ENCODE data around the gene RAB4B. TPM values are rescaled to one million over a fixed set of nuclear protein-coding genes. Genes with fewer than 3 reads are reported as not detected.

Gene RAB4B
- total and polyA plus RNA-seq, 2 of the 13 experiments (the other 11 are each of a cell fraction or from before 2014, with no cell fraction given) = 3.3 to 5.4 TPM

DNA sequence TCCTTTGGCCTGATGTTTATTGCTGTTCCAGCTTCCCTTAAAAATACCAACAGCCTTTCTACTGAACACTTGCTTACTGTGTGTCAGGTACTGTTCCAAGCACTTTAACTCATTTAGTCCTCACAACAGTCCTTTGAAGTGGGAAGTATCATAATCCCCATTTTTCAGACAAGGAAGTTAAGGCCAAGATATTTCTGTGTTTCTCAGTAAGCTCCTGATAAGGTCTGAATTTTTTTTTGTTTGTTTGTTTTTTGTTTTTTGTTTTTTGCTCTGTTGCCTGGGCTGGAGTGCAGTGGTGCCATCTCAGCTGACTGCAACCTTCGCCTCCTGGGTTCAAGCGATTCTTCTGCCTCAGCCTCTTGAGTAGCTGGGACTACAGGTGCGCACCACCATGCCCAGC lies 19.6 kb upstream of the RAB4B start (continued):
- TF ChIP-seq, protein P1, sequence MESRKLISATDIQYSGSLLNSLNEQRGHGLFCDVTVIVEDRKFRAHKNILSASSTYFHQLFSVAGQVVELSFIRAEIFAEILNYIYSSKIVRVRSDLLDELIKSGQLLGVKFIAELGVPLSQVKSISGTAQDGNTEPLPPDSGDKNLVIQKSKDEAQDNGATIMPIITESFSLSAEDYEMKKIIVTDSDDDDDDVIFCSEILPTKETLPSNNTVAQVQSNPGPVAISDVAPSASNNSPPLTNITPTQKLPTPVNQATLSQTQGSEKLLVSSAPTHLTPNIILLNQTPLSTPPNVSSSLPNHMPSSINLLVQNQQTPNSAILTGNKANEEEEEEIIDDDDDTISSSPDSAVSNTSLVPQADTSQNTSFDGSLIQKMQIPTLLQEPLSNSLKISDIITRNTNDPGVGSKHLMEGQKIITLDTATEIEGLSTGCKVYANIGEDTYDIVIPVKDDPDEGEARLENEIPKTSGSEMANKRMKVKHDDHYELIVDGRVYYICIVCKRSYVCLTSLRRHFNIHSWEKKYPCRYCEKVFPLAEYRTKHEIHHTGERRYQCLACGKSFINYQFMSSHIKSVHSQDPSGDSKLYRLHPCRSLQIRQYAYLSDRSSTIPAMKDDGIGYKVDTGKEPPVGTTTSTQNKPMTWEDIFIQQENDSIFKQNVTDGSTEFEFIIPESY (CRISPR knock-in tag; IDR thresholded peaks at IDR 0.05) = no peak
- TF ChIP-seq HCFC1 (IDR thresholded peaks at IDR 0.05; ENCODE audit: low read depth, low read length) (no peak), ZNF556 (CRISPR knock-in tag; IDR thresholded peaks at IDR 0.05; ENCODE audit: borderline replicate concordance) (no peak), ZSCAN9 (CRISPR knock-in tag; IDR thresholded peaks at IDR 0.05; ENCODE audit: borderline replicate concordance) (no peak), HDAC2 (CRISPR knock-in tag; IDR thresholded peaks at IDR 0.05) (no peak), HOXA9 (CRISPR knock-in tag; IDR thresholded peaks at IDR 0.05; ENCODE audit: borderline replicate concordance) (no peak), PRMT3 (CRISPR knock-in tag; IDR thresholded peaks at IDR 0.05; ENCODE audit: borderline replicate concordance, low read depth) (no peak), JUND (CRISPR knock-in tag; IDR thresholded peaks at IDR 0.05) (no peak), KMT2A (CRISPR knock-in tag; IDR thresholded peaks at IDR 0.05) (no peak), FOXJ3 (CRISPR knock-in tag; IDR thresholded peaks at IDR 0.05; ENCODE audit: borderline replicate concordance) (no peak), MED13 (CRISPR knock-in tag; IDR thresholded peaks at IDR 0.05) (no peak), ZNF747 (CRISPR knock-in tag; IDR thresholded peaks at IDR 0.05; ENCODE audit: borderline replicate concordance) (no peak), ZFP62 (CRISPR knock-in tag; IDR thresholded peaks at IDR 0.05) (no peak), RARA (CRISPR knock-in tag; IDR thresholded peaks at IDR 0.05) (no peak)
- TF ChIP-seq, protein P2, sequence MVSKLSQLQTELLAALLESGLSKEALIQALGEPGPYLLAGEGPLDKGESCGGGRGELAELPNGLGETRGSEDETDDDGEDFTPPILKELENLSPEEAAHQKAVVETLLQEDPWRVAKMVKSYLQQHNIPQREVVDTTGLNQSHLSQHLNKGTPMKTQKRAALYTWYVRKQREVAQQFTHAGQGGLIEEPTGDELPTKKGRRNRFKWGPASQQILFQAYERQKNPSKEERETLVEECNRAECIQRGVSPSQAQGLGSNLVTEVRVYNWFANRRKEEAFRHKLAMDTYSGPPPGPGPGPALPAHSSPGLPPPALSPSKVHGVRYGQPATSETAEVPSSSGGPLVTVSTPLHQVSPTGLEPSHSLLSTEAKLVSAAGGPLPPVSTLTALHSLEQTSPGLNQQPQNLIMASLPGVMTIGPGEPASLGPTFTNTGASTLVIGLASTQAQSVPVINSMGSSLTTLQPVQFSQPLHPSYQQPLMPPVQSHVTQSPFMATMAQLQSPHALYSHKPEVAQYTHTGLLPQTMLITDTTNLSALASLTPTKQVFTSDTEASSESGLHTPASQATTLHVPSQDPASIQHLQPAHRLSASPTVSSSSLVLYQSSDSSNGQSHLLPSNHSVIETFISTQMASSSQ (IDR thresholded peaks at IDR 0.05; ENCODE audit: low read depth) = no peak
- TF ChIP-seq, protein P2 (CRISPR knock-in tag; IDR thresholded peaks at IDR 0.05; ENCODE audit: borderline replicate concordance) = no peak
- TF ChIP-seq, protein P3, sequence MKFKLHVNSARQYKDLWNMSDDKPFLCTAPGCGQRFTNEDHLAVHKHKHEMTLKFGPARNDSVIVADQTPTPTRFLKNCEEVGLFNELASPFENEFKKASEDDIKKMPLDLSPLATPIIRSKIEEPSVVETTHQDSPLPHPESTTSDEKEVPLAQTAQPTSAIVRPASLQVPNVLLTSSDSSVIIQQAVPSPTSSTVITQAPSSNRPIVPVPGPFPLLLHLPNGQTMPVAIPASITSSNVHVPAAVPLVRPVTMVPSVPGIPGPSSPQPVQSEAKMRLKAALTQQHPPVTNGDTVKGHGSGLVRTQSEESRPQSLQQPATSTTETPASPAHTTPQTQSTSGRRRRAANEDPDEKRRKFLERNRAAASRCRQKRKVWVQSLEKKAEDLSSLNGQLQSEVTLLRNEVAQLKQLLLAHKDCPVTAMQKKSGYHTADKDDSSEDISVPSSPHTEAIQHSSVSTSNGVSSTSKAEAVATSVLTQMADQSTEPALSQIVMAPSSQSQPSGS (CRISPR knock-in tag; IDR thresholded peaks at IDR 0.05) = no peak
